Activated CD4-positive, CD25-positive, alpha-beta regulatory T cell (primary cell): ENCODE measurements around the gene CLIP2.
A peak's percentile ranks its signal among the peaks of the same experiment; 100 is the strongest.

Source experiments
- DNase-seq, 4 experiments: peaks; one replicate each; lab custom pipeline; 2025; lab: John Stamatoyannopoulos, UW

CLIP2 gene

DNA sequence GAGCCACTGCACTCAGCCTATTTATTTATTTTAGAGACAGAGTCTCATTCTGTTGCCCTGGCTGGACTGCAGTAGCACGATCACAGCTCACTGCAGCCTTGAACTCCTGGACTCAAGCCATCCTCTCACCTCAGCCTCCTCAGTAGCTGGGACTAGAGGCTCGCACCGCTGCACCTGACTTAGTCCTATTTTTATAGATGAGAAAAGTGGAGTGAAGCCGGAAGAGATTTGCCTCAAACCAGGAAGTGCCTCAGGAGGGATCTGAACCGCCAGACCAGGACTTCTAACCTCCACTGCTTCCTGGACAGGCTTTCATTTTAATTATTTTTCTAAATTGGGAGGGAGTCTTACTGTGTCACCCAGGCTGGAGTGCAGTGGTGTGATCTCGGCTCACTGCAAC is 17.5 kb upstream of the CLIP2 start:
- no peak for DNase-seq

GRCh38 chr7:74272305-74273038 is 16.7 kb upstream of the CLIP2 start:
- DNase-seq = no peak

DNA sequence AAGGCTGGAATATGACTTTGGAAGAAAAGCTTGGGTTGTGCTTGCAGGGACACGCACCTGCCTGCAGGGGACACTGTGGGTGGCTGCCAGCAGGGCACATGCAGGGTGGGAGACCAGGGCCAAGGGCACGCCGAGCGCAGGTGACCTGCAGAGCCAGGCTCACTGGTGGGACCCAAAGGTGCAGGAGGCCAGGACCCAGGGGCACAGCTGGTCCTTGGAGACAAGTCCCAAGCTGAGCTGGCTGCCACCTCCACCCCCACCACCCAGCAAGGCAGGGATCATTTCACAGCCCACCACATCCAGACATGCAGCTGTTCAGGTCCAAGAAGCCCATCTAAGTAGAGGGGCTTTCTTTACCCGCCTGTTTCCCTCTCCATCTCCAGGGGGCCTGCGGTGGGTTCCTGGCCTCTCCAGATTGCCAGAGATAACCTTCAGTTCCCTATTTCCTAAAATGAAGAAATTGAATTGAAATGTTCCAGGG is 13.8 kb upstream of the CLIP2 start:
- DNase-seq = no peak

DNA sequence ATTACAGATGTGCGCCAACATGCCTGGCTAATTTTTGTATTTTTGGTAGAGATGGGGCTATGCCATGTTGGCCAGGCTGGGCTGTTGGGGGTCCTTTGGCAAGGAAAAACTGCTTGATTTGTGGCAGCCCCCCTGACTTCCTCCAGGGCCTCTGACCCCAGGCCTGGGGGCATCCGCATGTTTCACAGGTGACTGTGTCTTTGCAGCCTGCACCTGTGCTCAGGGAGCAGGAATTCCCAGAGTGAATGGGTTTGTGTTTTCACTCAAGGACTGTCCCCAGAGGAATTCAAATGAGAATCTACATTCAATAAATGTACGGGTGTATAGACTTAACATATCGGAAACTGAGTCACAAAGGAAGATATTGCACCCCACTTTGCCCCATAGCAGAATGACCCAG is 11.6 kb upstream of the CLIP2 start:
- DNase-seq = no peak

DNA sequence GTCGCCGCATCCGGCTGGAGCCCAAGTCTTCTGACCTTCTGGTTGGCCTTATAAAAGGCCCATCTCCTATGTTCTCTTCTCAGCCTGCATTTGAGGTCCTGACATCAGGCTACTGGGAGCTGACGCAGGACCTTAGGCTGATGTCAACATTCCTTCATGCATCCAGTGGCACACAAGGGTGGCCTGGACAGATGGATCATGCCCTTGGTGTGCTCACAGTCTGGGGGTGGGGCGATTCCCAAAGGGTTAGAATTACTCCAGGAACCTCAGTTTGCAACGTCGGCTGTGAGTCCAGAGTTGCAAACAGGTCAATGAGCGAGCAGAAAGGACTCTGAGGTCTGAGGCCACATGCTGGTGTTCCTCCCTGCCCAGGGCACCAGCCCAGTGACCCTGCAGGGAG is 8.2 kb upstream of the CLIP2 start:
- DNase-seq = no peak

GRCh38 chr7:74282748-74283459 is 6.3 kb upstream of the CLIP2 start:
- no peak for DNase-seq

DNA sequence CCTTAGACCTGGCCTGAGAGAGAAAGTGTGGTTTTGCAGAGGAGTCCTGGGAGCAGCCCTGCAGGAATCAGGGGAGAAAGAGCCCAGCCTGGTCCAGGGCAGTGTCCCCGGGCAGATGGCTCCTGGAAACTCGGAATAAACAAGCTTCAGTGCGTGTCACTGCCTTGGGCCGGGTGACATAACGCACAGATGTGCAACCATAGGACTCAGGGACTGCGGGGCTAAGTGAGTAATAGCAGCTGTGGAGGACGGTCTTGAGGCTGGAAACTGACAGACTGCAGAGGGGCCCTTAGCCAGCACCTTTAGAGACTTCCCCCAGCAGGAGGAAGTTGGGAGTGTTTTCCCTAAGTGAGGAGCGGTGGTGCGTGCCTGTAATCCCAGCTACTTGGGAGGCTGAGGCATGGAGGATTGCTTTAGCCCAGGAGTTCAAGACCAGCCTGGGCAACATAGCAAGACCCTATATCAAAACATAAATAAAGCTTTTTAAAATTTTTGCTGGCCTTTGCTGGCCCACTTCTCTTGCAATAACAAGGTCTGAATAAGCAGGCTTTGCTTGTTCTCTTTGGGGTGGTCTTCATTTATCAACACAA is 5.3 kb upstream of the CLIP2 start:
- no peak for DNase-seq

GRCh38 chr7:74284781-74285259 is 4.4 kb upstream of the CLIP2 start:
- DNase-seq = no peak

DNA sequence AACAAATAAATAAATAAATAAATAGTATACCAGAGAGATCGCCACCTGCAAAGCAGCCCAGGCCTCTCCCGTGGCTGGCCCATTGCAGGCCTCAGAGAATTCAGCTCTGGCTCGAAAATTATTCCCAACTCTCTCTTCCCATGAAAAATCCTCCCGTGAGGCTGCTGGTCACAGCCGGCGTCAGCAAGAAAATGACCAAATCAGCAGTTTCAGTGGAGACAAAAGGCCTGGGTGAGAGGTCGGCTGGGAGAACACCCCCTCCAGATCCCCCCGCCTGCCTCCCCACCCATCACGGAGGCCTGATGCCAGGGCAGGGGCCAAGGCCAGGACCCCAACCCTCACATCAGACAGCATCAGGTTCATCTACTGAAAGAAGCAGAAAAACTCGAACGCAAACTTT is 3.1 kb upstream of the CLIP2 start:
- DNase-seq = no peak

DNA sequence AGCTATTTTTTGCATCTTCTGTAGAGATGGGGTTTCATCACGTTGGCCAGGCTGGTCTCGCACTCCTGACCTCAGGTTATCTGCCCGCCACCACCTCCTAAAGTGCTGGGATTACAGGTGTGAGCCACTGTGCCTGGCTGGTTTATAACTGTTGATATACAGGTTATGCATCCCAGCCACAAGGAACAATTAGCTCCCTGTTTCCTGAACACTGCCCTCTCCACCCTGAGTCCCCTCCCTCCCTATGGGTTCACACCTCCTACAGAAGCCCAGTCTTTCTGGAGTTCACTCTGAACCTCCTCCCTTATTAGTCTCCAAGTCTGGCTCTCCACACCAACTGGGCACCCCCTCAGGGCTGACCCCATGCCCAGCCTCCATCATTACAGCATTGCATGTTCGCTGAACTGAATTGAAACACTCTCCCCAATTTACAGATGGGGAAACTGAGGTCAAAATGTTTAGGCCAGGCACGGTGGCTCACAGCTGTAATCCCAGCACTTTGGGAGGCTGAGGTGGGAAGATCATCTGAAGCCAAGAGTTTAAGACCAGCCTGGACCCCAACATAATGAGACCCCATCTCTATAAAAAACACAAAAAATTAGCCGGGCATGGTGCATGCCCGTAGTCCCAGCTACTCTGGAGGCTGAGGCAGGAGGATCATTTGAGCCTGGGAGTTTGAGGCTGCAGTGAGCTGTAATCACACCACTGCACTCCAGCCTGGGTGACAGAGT is 1.7 kb upstream of the CLIP2 start:
- no peak for DNase-seq

DNA sequence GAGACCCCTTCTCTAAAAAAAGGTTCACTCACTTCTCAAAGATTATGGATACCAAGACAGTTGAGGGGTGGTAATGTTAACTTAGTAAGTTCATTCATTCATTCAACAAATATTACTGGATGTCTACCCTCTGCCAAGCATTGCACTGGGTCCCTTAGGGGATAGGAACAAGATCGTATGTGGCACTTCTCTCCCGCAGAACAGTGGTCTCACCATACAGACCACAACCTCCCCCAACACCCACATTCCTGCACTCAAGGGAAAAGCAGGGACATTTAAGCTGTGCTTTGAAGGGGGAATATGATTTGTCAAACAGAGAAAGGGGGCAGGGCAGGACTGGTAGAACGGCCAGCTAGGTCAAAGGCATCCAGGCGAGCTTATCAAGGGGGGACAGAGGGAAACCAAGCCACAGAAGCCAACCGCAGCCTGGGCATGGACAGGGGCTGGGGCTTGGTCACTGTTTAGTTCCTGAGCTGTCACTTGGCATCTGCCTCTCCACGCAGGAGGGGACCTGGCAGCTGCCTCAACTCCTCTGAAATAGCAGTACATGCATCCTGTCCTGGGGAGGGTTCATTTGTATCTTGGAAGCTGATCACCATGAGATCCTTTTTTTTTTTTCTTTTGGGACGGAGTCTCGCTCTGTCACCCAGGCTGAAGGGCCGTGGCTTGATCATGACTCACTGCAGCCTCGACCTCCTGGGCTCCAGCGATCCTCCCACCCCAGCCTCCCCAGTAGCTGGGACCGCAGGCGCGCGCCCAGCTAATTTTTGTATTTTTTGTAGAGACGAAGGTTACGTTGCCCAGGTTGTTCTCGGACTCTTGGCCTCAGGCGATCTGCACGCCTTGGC is 949 bp upstream of the CLIP2 start:
- no peak for DNase-seq

DNA sequence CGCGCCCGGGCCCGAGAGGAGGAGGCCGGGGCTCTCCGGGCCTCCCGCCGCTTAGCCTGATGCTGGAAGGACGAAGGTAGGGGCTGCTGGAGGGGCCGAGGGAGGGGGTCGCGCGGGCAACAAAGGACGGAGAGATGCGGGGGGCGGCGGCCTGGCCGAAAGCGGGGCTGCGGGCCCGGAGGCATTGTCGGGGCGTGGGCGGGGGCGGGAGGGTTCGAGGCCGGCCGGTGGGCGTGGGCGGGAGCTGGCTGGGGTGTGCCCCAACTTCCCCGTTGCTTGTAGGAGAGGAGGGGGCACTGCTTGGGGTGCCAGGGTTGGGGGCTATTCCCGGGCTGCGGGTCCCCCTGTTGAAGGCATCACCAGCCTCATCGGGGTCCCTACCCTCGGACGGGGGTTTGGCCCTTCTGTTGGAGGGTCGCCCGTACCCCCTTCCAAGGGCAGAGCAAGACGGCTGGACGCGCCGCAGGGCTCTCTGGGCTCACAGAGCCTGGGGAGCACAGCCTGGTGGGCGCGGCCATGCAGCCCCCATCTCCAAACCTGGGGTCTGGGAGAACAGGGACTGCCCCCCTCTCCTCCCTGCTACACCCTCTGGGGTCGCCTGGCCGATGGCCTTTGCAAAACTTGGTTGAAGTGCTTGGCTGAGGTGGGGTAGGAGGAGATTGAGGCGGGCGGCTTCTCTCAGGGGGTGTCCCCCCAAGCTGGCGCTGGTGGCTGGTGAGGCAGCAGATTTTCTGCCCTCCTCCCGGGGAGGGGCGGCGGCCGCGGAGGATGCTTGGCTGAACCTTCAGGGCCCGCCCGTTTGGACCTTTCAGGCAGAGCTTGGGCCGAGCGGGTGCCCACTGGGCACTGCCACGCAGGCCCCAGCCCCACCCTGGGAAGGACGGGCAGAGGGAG is 699 bp downstream of the CLIP2 start:
- peak in 2 of 4 experiments; percentile 21 to 24 for DNase-seq

DNA sequence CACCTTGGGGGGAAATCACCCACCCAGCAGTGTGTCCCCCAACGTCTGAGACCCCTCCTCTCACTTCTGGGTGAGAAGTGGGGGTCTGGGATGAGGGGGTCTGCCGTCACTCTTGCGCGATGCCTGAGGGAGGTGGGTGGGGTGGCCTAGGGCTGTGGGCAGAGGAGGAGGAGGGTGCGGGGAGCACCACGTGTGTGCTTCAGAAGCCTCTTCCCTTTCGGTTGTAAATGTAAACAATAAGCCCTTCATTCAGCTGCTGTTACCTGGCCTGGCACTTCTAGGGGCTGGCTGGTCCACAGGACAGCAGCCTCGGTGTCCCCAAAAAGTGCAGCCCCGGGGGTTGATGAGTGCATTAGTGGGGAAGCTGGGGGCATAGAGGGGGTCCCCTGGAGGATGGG is 1.3 kb downstream of the CLIP2 start:
- no peak for DNase-seq

- DNase-seq = no peak
Measured at GRCh38 chr7:74290981-74291441, 1.8 kb downstream of the CLIP2 start.

DNA sequence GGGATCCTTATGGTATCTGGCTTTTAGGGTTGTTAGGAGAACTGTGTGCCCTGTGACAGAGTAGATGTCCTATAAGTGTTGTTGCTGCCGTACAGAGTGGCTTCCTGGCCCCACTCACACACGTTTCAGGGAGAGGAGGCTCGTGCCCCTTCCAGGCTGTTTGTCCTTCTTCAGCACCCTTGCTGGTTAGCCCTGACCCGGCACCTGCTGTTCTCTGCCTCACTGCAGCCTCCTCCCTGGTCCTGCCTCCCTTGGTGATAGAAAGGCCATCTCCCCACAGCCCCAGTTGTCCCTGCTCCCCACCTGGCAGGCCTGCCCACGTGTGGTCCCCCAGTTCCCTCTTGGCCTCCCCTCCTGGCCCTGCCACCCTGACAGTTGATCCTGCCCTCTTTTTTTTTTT is 2.3 kb downstream of the CLIP2 start:
- DNase-seq = no peak

- DNase-seq = no peak
Measured at GRCh38 chr7:74292757-74293576, 3.8 kb downstream of the CLIP2 start.

- DNase-seq = no peak
Measured at GRCh38 chr7:74293577-74293908, 4.3 kb downstream of the CLIP2 start.

- no peak for DNase-seq
Measured at GRCh38 chr7:74294191-74294998, 5.2 kb downstream of the CLIP2 start.
